Prostate gland (tissue), 2 donors: Measurements from ENCODE around the gene TOGARAM2. TPM values are rescaled to one million over a fixed set of nuclear protein-coding genes. Genes with fewer than 3 reads are reported as not detected.

Experiments
- DNase-seq: peaks from one replicate; pipeline ENCODE4 v3.0.0-alpha.2; 2019; ENCODE audit warnings: low spot score
- H3K27ac ChIP-seq, 2 donors: fragments of 200-600 bp; sonication (generic); 2 replicates each; pipeline ENCODE4 v1.5.1; 2017 to 2019
- H3K27me3 ChIP-seq: fragments of 200-600 bp; sonication (generic); replicated peaks from 2 replicates; pipeline ENCODE4 v1.5.1; 2019; ENCODE audit not compliant: insufficient read depth
- H3K36me3 ChIP-seq, 2 donors: fragments of 200-600 bp; sonication (generic); 1 replicate in 1 of 2; 2 replicates in 1 of 2; pipeline versions ENCODE4 v1.5.1 to v1.8.1; 2017 to 2019
- H3K4me1 ChIP-seq: fragments of 200-600 bp; sonication (generic); replicated peaks from 2 replicates; pipeline ENCODE4 v1.5.1; 2019
- H3K4me3 ChIP-seq, 2 donors: fragments of 200-600 bp; sonication (generic); 2 replicates each; pipeline ENCODE4 v1.5.1; 2017 to 2019
- H3K9me3 ChIP-seq: fragments of 200-600 bp; sonication (generic); 2 replicates; pipeline ENCODE4 v1.5.1; 2017
- POLR2A ChIP-seq: fragments of 450-650 bp; IDR thresholded peaks from one replicate; pipeline ENCODE4 v1.6.1; 2016; ENCODE audit warnings: antibody characterized with exemption, mild to moderate bottlenecking
- POLR2AphosphoS5 ChIP-seq: sonication (generic); formaldehyde crosslinking; IDR thresholded peaks from one replicate; pipeline ENCODE4 v1.6.1; 2017; ENCODE audit warnings: antibody characterized with exemption
- WGBS: methylation state at CpG from one replicate; pipeline ENCODE4 v1.1.5; 2018; 5-methylcytosine and 5-hydroxymethylcytosine counted together
- intact Hi-C: fragments of 100-400 bp; cut with DNase I; formaldehyde crosslinking; loops from one replicate; pipeline ENCODE4 v1.14.2; 2022
- total RNA-seq, 2 donors: library from RNA; depleted of rRNA; stranded (reverse); fragments of >200 nt; gene quantifications; one replicate each; pipeline ENCODE4 v1.1.0, GENCODE V29; 2016
- TF ChIP-seq, protein P1 (sequence below), 4 experiments: fragments of 200-600 bp in 2 of 4; fragments of 450-650 bp in 2 of 4; sonication (generic) in 2 of 4; IDR thresholded peaks; 1 replicate in 3 of 4; 2 replicates in 1 of 4; pipeline ENCODE4 v1.5.1; 2016 to 2019; ENCODE audit warnings: antibody characterized with exemption in 4 of 4, mild to moderate bottlenecking in 2 of 4, moderate library complexity in 2 of 4

Gene TOGARAM2
- total RNA-seq, 2 donors from 2014 or later: 0.36 to 0.62 TPM

DNA sequence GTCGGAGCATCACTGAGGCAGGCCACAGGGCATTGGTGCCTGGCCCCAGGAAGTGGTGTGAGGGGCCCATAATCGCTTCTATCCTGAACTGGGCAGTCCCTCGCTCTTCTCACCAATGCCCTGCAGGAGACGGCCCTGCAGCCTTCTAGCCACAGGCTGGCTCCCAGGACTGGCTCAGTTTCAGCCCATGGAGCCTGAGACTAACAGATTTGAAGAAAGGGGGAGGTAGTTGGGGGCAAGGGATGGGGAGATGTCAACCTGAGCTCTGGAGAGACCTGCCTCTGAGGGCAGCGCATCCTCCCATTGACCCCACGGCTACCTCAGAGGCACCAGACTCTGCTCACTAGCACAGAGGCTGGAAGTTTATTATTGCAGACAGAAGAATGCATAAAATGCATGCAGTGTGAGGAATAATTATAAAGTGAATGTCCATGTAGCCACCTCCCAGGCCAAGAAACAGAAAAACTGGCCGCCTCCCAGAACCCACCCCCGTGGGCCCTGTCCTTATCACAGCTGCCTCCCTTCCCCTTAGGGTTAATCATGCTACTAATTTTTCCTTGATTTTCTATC, 1.4 kb downstream of the TOGARAM2 start:
- intact Hi-C loops: no loop called here
- TF ChIP-seq, protein P1, sequence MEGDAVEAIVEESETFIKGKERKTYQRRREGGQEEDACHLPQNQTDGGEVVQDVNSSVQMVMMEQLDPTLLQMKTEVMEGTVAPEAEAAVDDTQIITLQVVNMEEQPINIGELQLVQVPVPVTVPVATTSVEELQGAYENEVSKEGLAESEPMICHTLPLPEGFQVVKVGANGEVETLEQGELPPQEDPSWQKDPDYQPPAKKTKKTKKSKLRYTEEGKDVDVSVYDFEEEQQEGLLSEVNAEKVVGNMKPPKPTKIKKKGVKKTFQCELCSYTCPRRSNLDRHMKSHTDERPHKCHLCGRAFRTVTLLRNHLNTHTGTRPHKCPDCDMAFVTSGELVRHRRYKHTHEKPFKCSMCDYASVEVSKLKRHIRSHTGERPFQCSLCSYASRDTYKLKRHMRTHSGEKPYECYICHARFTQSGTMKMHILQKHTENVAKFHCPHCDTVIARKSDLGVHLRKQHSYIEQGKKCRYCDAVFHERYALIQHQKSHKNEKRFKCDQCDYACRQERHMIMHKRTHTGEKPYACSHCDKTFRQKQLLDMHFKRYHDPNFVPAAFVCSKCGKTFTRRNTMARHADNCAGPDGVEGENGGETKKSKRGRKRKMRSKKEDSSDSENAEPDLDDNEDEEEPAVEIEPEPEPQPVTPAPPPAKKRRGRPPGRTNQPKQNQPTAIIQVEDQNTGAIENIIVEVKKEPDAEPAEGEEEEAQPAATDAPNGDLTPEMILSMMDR (IDR thresholded peaks at IDR 0.05): no peak
- TF ChIP-seq POLR2A: no peak
- no peak for TF ChIP-seq POLR2AphosphoS5
- DNase-seq: no peak
- H3K36me3 ChIP-seq: no peaks in the 10 kb centered on the region
- H3K4me1 ChIP-seq: no peaks in the 10 kb centered on the region
- no peak overlapping the region for H3K4me3 ChIP-seq
- no peaks in the 10 kb centered on the region for H3K27me3 ChIP-seq
- no peaks in the 10 kb centered on the region for H3K9me3 ChIP-seq
- WGBS: 68% methylated on average over 8 of the region's 8 CpGs
- no peak overlapping the region for H3K27ac ChIP-seq

- intact Hi-C loops: no loop called here
- no peaks in the 10 kb centered on the region for H3K4me1 ChIP-seq
- no peaks in the 10 kb centered on the region for H3K27me3 ChIP-seq
- H3K4me3 ChIP-seq: no peak overlapping the region
- H3K36me3 ChIP-seq: no peaks in the 10 kb centered on the region
- DNase-seq: no peak
- no peak overlapping the region for H3K27ac ChIP-seq
- WGBS: 46% methylated on average over 4 of the region's 4 CpGs
- TF ChIP-seq, protein P1 (IDR thresholded peaks at IDR 0.05): no peak
- TF ChIP-seq POLR2A (no peak), POLR2AphosphoS5 (no peak)
- H3K9me3 ChIP-seq: no peaks in the 10 kb centered on the region
Measured at GRCh38 chr2:28986429-28986828, 5.3 kb downstream of the TOGARAM2 start.

DNA sequence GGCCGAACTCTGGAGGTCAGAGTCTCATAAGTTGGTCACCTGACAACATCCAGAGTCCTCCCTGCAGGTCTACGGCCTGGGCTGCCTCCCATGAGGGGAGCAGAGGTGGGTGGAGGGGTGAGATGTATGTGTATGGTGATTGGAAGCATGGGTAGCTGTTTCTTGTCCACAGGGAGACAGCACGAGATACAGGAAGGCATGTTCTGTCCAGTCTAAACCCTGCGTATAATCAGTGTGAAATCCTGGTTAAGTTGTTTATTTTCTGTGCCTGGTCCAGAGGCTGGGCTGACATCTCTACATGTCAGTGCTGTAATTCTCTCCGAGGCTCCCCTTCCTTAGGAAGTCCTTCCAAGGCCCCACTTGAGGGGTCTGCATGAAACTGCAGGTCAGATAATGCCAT, 8.9 kb downstream of the TOGARAM2 start:
- 78% methylated on average over 5 of the region's 5 CpGs for WGBS
- H3K4me3 ChIP-seq: no peak overlapping the region
- no peaks in the 10 kb centered on the region for H3K36me3 ChIP-seq
- no peak for DNase-seq
- intact Hi-C loops: no loop called here
- H3K4me1 ChIP-seq: no peaks in the 10 kb centered on the region
- no peaks in the 10 kb centered on the region for H3K27me3 ChIP-seq
- H3K27ac ChIP-seq: no peak overlapping the region
- no peaks in the 10 kb centered on the region for H3K9me3 ChIP-seq
- TF ChIP-seq, protein P1 (IDR thresholded peaks at IDR 0.05): no peak
- no peak for TF ChIP-seq POLR2AphosphoS5

GRCh38 chr2:28990445-28990844, 9.3 kb downstream of the TOGARAM2 start:
- no peak overlapping the region for H3K27ac ChIP-seq
- 86% methylated on average over 16 of the region's 16 CpGs for WGBS
- no peak for DNase-seq
- TF ChIP-seq POLR2A: no peak
- TF ChIP-seq, protein P1 (IDR thresholded peaks at IDR 0.05): no peak
- TF ChIP-seq POLR2AphosphoS5: no peak
- no peaks in the 10 kb centered on the region for H3K4me1 ChIP-seq
- no peaks in the 10 kb centered on the region for H3K36me3 ChIP-seq
- no peak overlapping the region for H3K4me3 ChIP-seq
- intact Hi-C loops: no loop called here
- H3K9me3 ChIP-seq: no peaks in the 10 kb centered on the region
- no peaks in the 10 kb centered on the region for H3K27me3 ChIP-seq

- no peaks in the 10 kb centered on the region for H3K36me3 ChIP-seq
- intact Hi-C loops: no loop called here
- 44% methylated on average over 4 of the region's 4 CpGs for WGBS
- no peaks in the 10 kb centered on the region for H3K27me3 ChIP-seq
- no peak overlapping the region for H3K4me3 ChIP-seq
- H3K27ac ChIP-seq: no peak overlapping the region
- no peaks in the 10 kb centered on the region for H3K9me3 ChIP-seq
- no peaks in the 10 kb centered on the region for H3K4me1 ChIP-seq
- DNase-seq: no peak
- TF ChIP-seq, protein P1 (IDR thresholded peaks at IDR 0.05): no peak
- no peak for TF ChIP-seq POLR2AphosphoS5
- TF ChIP-seq POLR2A: no peak
Measured at GRCh38 chr2:28991021-28991420, 9.9 kb downstream of the TOGARAM2 start.
